ENCODE measurements around the gene C10orf95.
"Not testable (repeated sequence)": the region's sequence is repeated elsewhere in the genome, so short reads cannot be mapped to it uniquely, and the experiment has no call there.

The C10orf95 gene, protein sequence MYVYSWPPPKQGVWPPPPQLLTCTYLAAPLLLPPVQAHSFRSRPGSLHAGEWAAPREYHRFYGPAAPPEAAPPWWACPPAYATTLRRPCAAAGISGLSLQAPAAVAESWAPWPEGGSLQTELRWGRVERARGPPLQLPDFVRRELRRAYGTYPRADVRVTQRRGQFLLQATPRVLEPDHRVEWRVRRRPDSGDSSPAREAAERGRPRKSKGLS

DNA sequence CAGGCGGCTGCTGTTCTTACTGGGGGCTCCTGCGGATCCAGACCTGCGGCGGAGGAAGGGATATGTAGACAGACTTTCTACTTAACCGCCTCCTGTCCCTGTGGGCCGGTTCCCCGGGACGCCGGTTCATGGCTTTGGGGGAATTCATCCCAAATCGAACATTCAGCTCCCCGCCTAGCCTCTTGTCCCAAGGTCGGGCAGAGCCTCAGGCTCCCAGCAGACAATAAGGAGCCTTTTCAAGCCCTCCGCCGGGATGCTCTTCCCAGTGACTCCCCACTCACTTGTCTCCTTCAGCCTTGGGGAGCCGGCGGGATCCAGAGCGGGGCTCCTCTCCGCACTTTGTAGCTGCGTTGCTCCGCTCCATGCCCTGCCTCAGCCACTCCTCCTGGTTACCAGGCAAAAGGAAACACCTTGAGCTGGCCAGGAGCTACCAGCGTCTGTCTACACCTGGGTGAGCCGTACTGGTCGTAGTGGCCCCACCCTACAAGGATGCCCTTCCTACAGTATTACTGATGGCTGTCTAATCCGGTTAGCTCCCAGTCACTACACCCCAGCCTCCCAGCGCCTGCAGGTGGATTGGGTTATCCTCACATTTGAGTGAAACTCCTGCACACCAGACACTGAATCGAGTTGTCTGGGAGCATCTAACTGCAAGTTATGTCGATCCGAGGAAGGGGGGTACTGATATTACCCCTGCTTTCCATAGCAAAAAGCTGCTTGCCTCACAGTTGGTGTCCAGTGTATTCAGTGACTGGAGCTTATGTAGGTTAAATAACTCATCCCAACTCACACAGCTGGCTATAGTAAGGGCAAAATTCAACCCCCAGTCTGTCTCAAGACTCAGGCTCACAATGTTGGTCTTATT lies at the start of gene C10orf95:
Gene C10orf95 (minus strand): TSS at position 439 of the 865 bp plus-strand sequence. CDS start 450 bp downstream, outside the sequence.
- DNase-seq (ENCODE audit: low spot score) = no peak

DNA sequence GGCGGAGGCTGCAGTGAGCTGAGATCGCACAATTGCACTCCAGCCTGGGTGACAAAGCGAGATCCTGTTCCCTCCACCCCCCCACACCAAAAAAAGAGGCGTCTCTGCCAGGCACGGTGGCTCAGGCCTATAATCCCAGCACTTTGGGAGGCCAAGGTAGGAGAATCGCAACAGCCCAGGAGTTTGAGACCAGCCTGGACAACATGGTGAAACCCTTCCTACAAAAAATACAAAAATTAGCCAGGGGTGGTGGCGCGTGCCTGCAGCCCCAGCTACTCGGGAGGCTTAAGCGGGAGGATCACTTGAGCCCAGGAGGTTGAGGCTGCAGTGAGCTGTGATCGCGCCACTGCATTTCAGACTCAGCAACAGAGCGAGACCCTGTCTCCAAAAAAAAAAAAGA lies 49.3 kb upstream of the C10orf95 start:
- DNase-seq (ENCODE audit: low spot score) = not testable (repeated sequence)

DNA sequence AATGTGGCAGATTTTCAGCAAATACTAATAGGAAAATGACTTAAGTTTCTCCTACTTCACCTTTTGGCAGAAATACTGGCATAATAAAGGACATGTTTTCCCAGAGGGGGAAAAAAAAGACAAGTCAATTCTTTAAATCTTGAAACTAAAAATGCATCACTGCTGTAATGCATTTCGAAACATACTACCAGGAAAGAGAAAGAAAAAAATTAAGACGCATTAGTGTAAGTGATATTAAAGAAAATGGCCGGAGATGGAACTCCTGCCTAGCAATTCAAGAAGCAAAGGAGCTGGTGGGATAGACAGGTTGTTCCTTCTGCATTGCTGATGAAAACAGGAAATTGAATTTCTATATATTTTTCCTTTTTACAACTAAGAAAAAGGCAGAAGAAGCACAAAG lies 48.0 kb upstream of the C10orf95 start:
- DNase-seq (ENCODE audit: low spot score) = no peak

DNA sequence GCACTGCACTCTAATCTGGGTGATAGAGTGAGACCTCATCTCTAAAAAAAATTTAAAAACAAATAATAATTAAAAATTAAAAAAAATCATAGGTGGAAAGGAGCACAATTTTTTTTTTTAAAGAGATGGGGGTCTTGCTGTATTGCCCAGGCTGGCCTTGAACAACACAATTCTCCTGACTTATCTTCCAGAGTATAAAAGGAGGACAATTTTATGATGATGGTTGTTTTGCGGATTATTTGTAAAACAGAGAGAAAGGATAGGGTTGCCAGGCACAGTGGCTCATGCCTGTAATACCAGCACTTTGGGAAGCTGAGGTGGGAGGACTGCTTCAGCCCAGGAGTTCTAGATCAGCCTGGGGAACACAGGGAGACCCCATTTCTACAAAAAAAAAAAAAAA lies 46.2 kb upstream of the C10orf95 start:
- no peak for DNase-seq (ENCODE audit: low spot score)

DNA sequence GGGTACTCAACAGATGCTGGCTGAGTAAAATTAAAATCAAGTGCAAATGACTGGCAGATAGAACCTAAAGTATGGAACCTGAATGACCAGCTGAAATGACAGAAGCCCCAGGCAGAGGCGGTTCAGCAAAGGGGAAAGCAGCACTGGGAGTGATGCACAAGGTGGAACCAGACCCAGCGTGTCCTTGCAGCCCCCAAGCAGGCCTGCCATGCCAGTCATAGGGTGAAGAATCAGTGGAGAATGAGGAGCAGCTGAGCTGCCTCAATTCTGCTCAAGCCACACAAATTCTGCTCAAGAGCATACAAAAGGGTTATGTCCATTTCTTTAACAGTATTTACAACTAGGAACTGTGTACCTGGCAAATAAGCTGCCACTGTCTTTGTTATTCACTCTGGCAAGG lies 42.4 kb upstream of the C10orf95 start:
- no peak for DNase-seq (ENCODE audit: low spot score)

DNA sequence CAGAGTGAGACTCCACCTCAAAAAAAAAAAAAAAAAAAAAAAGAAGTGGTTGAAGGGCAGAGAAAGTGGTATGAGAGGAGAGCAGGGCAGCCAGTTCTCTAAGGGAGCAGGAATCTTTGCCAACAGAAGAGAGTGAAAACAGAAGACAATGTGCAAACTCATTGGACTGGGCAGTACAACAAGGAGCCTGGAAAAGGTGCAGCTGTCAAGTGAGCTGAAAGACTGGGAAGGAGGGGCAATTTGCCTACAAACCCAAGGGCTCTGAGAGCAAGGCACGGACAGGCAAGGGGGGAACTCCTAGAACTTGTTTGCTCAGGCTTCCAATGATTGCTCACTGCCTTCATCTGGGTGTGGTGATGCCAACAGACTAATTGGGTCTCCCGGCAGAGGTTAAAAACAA lies 41.6 kb upstream of the C10orf95 start:
- DNase-seq (ENCODE audit: low spot score) = no peak

DNA sequence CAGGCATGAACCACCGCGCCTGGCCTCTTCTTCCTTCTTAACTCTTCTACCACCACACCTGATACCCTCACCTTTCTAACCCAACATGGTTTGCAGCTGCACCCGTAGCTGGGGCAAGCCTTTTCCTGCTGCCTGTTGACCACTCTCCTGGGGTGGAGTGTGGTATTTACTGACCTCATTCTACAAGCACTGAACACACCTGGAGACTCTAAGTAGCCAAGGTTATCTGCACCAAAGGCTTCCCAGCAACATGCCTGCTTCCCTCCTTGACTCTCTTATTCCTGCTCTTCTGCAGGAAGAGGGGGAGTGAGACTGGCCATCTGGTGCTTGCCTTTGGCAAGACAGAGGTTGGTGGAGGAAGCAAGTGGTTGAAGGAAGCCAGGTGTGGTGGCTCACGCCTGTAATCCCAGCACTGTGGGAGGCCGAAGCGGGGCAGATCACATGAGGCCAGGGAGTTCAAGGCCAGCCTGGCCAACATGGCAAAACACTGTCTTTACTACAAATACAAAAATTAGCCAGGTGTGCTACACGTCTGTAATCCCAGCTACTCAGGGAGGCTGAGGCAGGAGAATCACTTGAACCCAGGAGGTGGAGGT lies 41.1 kb upstream of the C10orf95 start:
- no peak for DNase-seq (ENCODE audit: low spot score)

DNA sequence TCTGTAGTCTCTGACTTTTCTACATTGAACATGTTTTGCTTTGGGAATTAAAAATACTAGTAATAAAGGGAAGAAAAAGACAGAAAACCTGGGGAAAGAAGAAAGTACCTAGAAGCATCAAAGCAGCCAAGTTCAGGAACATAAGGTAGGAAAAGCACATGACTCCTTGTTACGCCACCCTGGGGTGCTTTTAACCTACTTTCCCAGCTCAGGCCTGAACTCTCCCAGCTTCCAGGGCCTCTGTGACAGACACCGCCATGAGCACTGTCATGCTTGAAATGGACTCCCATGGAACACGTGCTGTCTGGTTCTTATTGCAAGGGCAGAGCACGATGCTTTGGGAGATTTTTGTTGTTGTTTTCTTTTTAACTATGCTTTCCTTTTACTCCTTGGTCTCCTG lies 39.8 kb upstream of the C10orf95 start:
- DNase-seq (ENCODE audit: low spot score) = no peak

DNA sequence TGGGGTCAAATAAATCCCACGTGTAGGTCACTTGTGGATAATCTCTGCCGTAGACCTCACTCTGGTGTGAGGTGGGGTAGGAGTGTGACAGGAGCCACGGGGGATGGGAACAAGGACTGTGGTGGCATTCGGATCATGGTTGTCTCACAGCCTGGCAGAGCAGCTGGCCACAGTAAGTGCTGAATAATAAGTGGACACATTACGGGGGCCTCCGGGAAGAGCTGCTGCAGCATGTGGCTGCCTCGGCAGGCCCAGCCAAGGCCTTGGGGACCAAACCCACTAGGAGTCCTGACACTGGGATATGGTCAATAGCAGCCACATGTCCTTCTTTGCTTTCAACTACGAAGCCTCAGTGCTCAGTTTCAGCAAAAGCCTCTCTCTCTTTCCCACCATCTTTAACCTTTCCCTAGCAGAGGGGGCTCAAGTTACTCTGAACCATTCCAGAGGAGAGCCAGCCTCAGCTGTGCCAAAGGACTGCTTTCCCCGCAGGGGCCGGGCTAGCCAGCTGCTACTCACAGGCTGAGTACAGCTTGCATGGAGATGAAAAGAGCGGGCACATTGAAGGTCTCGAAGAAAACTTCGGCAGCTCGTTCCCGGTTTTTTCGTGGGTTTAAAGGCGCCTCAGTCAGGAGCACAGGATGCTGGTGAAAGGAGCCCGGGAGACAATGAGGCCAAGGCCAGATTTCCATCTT lies 33.9 kb upstream of the C10orf95 start:
- no peak for DNase-seq (ENCODE audit: low spot score)

DNA sequence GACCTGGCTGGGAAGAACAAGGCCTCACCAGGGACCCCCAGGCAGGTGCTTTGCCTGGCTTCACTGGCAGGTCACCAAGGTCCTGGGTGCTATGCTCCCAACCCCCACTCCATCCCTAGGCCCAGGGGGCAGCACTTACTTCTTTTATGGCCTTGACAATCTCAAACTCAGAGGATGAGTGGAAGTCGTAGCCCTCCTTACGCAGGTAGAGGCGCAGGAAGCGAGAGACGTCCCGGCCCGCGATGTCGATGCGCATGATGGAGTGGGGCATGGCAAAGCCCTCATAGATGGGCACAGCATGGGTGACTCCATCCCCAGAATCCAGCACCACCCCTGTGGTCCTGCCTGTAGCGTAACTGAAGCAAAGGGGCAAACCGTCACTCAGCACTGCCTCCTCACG lies 32.7 kb upstream of the C10orf95 start:
- DNase-seq (ENCODE audit: low spot score) = no peak

DNA sequence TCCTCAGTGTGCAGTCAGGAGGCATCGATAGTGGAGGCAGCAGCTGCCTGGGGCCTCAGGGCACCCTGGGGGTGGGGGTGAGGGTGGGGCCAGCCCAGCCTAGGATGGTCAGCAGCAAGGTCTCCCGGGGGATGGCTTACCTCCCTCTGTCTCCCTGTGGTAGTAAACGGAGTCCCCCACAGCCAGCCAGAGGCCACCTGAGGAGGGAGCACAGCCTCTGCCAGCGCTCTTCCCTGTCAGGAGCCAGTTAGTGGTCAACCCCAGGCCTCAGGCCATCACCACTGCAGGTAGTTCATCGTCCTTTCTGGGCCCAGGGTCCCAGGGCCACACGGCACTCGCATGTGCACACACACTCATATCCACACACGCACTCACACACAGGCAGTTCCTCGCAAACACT lies 29.1 kb upstream of the C10orf95 start:
- DNase-seq (ENCODE audit: low spot score) = no peak

DNA sequence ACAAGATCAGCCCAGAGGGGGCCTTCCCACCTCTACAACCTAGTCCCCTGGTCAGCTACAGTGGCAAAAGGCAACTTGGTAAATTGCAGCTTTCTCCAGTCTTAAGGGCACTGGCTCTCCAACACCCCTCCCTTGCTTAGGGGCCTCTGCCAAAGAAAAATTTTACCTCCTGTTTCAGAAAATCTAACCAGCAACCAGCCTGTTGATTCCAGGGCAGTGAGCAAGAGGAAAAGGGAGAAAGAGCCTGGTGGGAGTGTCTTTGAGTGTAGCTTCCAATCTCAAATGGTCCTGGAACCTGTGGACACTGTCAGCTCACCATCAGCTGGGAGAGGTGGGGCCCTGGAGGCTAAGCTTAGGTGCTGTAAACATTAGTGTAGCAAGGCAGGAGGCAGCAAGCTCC lies 28.3 kb upstream of the C10orf95 start:
- no peak for DNase-seq (ENCODE audit: low spot score)

DNA sequence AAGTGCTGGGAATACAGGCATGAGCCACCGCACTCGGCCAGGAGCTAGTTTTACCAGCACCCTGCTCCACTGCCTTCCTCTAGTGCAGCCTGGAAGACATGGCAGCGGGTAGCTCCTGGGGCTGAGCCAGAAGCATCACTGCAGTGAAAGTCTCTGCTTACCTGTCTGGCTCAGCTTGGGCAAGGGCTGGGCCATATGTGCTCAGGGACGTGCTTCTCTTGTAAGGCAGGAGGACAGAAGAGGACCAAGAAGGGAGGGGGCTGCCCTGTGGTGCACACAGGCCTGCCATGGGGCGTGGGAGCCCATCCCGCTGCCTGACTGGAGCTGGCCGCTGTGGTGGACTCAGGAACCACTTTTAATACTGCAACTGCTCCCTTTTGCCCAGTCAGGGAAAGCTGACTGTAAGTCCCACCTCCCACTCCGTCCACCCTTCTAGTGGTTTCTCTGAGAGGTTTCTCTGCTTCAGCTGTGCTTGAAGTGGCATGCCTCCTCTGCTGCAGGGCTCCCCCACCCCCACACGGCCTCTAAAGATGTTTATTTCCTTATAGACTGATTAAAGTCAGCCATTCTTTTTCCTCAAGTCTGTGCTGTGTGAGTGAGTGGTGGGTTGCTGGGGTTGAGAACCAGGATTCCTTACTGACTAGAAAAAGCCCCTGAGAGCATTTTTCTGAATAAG lies 25.3 kb upstream of the C10orf95 start:
- no peak for DNase-seq (ENCODE audit: low spot score)

DNA sequence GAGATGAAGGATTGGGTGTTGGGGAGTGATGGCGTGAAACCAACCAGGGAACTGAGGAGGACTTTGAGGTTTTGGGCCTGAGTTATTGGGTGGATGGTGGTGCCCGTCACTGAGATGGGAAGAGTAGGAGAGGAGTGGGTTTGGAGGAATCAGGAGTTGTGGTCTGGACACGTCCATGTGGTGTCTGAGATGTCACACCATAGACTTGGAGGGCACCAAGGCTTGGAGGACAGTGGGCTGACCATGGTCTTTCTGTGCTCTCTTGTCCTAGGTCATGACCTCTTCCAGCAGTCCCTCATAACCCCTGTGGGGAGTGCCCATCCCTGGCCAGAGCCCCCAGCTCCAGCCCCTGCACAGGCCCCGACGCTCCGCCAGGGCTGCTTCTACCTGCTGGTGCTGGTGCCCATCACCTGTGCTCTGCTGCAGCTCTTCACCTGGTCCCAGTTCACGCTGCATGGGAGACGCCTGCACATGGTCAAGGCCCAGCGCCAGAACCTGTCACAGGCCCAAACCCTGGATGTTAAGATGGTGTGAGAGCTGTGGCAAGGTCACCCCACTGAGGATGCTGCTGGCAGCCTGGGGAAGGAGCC lies 24.2 kb upstream of the C10orf95 start:
- no peak for DNase-seq (ENCODE audit: low spot score)

DNA sequence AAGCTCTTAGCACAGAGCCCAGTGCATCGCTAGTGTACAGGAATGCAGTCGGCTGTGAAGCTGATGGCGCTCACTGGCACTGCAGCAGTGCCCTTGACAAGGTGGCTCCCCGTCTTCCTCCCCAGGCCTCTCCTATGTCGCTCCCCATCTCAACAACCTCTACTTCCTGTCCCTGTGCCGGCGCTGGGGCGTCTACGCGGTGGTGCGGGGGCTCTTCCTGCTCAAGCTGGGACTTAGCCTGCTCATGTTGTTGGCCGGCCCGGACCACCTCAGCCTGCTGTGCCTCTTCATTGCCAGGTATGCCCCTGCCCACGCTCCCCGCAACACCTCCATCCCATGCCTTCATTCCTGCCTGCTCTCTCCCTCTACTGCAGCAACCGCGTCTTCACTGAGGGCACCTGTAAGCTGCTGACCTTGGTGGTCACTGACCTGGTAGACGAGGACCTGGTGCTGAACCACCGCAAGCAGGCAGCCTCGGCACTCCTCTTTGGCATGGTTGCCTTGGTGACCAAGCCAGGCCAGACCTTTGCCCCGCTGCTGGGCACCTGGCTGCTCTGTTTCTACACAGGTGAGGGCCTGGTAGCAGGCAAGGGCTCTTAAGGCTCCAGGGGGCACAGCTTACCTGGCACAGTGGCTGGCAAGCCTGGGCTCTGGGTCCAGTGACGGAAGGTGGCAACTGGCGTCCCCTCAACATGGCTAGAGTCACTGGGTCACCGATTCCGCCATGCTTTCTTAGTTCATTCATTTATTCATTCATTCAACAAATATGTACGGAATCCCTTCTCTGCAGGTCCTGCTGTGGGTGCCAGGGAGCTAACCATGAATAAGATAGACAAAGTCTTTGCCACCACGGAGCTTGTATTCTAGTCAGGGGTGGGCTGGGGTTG lies 22.3 kb upstream of the C10orf95 start:
- DNase-seq (ENCODE audit: low spot score) = no peak

DNA sequence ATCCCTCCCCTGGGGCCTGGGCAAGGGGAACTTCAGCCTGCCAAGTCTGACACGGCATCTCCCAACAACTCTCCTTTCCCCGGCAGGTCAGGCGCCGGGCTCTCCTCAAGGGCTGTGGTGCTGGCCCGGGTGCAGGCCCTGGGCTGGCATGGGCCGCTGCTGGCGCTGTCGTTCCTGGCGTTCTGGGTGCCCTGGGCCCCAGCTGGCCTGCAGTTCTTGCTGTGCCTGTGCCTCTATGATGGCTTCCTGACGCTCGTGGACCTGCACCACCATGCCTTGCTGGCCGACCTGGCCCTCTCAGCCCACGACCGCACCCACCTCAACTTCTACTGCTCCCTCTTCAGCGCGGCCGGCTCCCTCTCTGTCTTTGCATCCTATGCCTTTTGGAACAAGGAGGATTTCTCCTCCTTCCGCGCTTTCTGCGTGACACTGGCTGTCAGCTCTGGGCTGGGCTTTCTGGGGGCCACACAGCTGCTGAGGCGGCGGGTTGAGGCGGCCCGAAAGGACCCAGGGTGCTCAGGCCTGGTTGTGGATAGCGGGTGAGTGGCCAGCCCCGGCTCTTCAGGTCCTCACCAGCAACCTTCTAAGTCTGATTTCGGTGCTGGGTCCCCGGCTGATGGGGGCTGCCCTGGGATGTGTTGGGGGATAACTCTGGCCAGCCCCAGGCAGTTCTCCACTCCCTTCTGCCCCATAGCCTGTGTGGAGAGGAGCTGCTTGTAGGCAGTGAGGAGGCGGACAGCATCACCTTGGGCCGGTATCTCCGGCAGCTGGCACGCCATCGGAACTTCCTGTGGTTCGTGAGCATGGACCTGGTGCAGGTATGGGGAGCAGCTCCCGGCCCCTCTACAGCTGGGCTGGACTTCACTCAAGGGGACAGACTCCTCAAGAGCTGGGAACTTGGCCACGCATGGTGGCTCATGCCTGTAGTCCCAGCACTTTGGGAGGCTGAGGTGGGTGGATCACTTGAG lies 19.5 kb upstream of the C10orf95 start:
- DNase-seq (ENCODE audit: low spot score) = no peak

DNA sequence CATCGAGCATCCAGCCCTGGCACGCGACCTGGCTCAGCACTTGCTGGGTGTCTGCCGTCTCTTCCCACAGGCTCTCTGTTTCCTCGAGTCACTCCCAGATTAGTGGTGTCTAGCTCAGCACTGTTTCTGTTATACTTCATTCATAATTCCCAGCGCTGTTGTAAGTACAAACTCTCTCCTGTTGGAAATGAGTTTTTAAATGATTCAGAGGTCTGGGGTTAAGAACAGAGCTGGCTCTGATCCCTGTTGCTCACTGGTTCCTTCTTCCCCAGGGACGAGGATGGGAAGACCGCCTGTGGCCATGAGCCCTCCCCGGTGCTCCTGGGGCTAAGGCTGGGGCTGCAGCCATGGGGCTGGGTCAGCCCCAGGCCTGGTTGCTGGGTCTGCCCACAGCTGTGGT lies 17.3 kb upstream of the C10orf95 start:
- DNase-seq (ENCODE audit: low spot score) = no peak

DNA sequence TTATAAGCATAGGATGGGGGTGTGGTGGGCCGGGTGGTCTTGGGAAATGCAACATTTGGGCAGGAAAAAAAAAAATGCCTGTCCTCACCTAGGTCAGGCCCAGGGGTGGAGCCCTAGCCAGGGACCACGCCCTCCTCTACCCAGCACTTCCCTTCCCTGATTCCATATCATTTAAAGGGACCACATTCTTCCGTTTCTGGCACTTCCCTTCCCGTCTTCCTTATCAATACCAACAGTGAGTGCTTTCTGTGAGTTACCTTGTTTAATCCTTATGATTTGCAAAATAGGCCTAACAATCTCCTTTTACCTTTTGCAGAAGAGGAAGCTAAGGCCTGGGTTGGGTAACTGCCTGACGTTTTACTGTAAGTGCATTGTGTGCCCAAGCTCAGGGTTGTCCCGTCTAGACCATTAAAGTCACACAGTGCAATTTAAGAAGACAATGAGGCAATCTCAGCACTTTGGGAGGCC lies 16.7 kb upstream of the C10orf95 start:
- no peak for DNase-seq (ENCODE audit: low spot score)

DNA sequence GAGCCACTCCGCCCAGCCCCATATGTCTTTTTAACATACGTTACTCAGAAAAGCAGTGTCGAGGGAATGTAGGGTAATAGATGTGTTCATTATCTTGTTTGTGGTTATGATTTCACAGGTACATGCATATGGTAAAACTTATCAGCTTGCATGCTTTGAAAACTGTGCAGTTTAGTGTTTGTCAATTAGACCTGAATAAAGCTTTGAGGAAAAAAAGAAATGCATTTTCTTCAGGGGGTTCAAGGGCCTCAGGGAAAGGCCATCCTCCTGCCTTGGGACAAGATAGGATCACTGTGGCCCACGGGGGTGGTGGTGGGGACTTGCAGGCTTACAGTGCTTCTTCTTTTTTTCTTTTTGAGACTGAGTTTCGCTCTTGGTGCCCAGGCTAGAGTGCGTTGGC lies 16.0 kb upstream of the C10orf95 start:
- DNase-seq (ENCODE audit: low spot score) = no peak
